ENCODE measurements around the gene KRTAP19-1. TPM values are rescaled to one million over a fixed set of nuclear protein-coding genes. Genes with fewer than 3 reads are reported as not detected.

Gene KRTAP19-1
- total RNA-seq, 1 experiment from 2014 or later = not detected

DNA sequence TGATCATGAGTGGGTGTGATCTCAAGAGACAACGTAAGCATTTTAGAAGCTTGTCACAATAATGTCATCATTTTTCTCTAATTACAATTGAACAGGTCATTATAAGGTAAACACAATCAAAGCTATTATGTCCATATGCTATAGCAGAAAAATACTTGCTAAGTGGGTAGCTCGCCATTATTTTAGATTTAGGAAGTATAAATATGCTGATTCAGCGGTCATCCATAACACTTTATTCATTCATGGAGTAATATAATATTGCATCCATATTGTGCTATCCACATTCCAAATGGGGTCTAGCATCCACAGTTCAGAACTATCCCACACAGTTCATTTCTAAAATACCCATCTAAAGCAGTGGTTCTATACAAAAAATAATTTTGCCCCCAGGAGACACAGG, 31.7 kb downstream of the KRTAP19-1 start:
- no peak overlapping the region for H2BK5ac ChIP-seq (ENCODE audit: insufficient read length, low read length)
- H3K23me2 ChIP-seq (ENCODE audit: insufficient read length, low read depth, low read length, poor library complexity, severe bottlenecking) = no peaks in the 10 kb centered on the region
- H2BK20ac ChIP-seq (ENCODE audit: low read depth, low read length, poor library complexity, severe bottlenecking) = no peak overlapping the region

More for the DNA sequence above, 31.7 kb downstream of the KRTAP19-1 start:
- Histone ChIP-seq H3K9me3 (ENCODE audit: control insufficient read depth, low read depth, low read length) (no peaks in the 10 kb centered on the region), H2BK12ac (ENCODE audit: insufficient read length, low read depth, low read length) (no peak overlapping the region), H2BK15ac (ENCODE audit: low read depth, low read length) (no peak overlapping the region), H2AFZ (ENCODE audit: low read length) (no peak overlapping the region), H3T11ph (ENCODE audit: low read length) (no peak overlapping the region), H3K18ac (ENCODE audit: insufficient read length, low read depth, low read length) (no peak overlapping the region), H4K91ac (ENCODE audit: insufficient read length, low read depth, low read length) (no peak overlapping the region), H4K20me1 (ENCODE audit: control insufficient read depth, insufficient read depth, insufficient read length) (no peaks in the 10 kb centered on the region), H2BK120ac (ENCODE audit: low read depth, low read length, poor library complexity, severe bottlenecking) (no peak overlapping the region), H3K14ac (ENCODE audit: insufficient read depth, low read length) (no peak overlapping the region), H3K4me2 (ENCODE audit: insufficient read depth, insufficient read length, low read length) (no peak overlapping the region), H3K4ac (ENCODE audit: low read depth, low read length) (no peak overlapping the region), H3K56ac (ENCODE audit: insufficient read length, low read depth, low read length) (no peak overlapping the region), H3K79me1 (ENCODE audit: insufficient read depth, low read depth, low read length, poor library complexity, severe bottlenecking) (no peaks in the 10 kb centered on the region), H2AK5ac (ENCODE audit: insufficient read length, low read length) (no peak overlapping the region), H4K8ac (replicated peaks; ENCODE audit: insufficient read length, low read depth, low read length) (no peak overlapping the region), H3K79me2 (ENCODE audit: insufficient read depth, low read length) (no peaks in the 10 kb centered on the region), H3K9ac (ENCODE audit: extremely low read depth, insufficient read length, low read length) (no peak overlapping the region), H3K27me3 (ENCODE audit: insufficient read depth, low read length) (no peaks in the 10 kb centered on the region), H3K4me1 (ENCODE audit: insufficient read depth, low read length) (peaks cover 3% of the 10 kb centered on the region; the same call in 1 of the 2 replicates), H4K5ac (ENCODE audit: insufficient read length, low read depth, low read length) (no peak overlapping the region), H3K27ac (ENCODE audit: insufficient read length, low read depth, low read length) (no peak overlapping the region), H3K23ac (ENCODE audit: insufficient read length, low read depth, low read length) (no peak overlapping the region)
- no peak overlapping the region for H3K4me3 Mint-ChIP-seq
- H3K4me1 Mint-ChIP-seq = peaks cover 8 to 16% of the 10 kb centered on the region in 2 experiments
- DNase-seq = no peak
- H3K9me3 Mint-ChIP-seq = no peaks in the 10 kb centered on the region
- TF ChIP-seq, protein P1, sequence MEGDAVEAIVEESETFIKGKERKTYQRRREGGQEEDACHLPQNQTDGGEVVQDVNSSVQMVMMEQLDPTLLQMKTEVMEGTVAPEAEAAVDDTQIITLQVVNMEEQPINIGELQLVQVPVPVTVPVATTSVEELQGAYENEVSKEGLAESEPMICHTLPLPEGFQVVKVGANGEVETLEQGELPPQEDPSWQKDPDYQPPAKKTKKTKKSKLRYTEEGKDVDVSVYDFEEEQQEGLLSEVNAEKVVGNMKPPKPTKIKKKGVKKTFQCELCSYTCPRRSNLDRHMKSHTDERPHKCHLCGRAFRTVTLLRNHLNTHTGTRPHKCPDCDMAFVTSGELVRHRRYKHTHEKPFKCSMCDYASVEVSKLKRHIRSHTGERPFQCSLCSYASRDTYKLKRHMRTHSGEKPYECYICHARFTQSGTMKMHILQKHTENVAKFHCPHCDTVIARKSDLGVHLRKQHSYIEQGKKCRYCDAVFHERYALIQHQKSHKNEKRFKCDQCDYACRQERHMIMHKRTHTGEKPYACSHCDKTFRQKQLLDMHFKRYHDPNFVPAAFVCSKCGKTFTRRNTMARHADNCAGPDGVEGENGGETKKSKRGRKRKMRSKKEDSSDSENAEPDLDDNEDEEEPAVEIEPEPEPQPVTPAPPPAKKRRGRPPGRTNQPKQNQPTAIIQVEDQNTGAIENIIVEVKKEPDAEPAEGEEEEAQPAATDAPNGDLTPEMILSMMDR (conservative IDR thresholded peaks at IDR 0.05) = no peak
- peaks cover 0 to 4% (median 0%) of the 10 kb centered on the region in 3 experiments; a peak in 1 of 7 replicates for H3K36me3 Mint-ChIP-seq (ENCODE audit: insufficient read depth in 1 of 3, low read depth in 3 of 3)
- H3K27ac Mint-ChIP-seq = no peak overlapping the region
- WGBS (ENCODE audit: extremely low coverage, insufficient read length, low lambda C conversion rate) = no CpG with 5 or more reads among the region's 3 CpGs
- no peaks in the 10 kb centered on the region for H3K27me3 Mint-ChIP-seq (ENCODE audit: low read depth)

All from H9 (cell line).